Measurements from ENCODE around the gene GTPBP3.

- no peak for TF ChIP-seq CTCF (optimal IDR thresholded peaks at IDR 0.05 in 1 of 3, IDR thresholded peaks at IDR 0.05 in 1 of 3, conservative IDR thresholded peaks at IDR 0.05 in 1 of 3; ENCODE audit: extremely low read depth in 1 of 3, insufficient read depth in 2 of 3, low read length in 3 of 3)
- TF ChIP-seq EZH2 (IDR thresholded peaks at IDR 0.05; ENCODE audit: low read length): no peak
Measured at GRCh38 chr19:17389288-17389687, 51.9 kb downstream of the GTPBP3 start.
